Stomach (tissue), 9 donors: Measurements from ENCODE around the gene TBL1XR1. TPM values are rescaled to one million over a fixed set of nuclear protein-coding genes. Genes with fewer than 3 reads are reported as not detected.
"Not testable (repeated sequence)": the region's sequence is repeated elsewhere in the genome, so short reads cannot be mapped to it uniquely, and the experiment has no call there.

ENCODE experiments used
- DNase-seq, 2 donors: peaks; one replicate each; pipeline versions ENCODE4 v3.0.0 to v3.0.0-alpha.2; 2013 to 2019
- H3K27ac ChIP-seq, 5 donors: fragments of 200-600 bp in 4 of 5; sonication (generic) in 4 of 5; one replicate each; pipeline ENCODE4 v1.5.1; 2013 to 2019; ENCODE audit warnings: mild to moderate bottlenecking in 1 of 5, moderate library complexity in 1 of 5
- H3K27me3 ChIP-seq, 3 donors: fragments of 200-600 bp; sonication (generic); one replicate each; pipeline ENCODE4 v1.5.1; 2017 to 2019; ENCODE audit warnings: mixed run types in 1 of 3
- H3K36me3 ChIP-seq, 4 donors: fragments of 200-600 bp; sonication (generic); 1 replicate in 3 of 4; 2 replicates in 1 of 4; pipeline ENCODE4 v1.5.1; 2016 to 2019
- H3K4me1 ChIP-seq, 4 donors: fragments of 200-600 bp; sonication (generic); one replicate each; pipeline ENCODE4 v1.5.1; 2016 to 2019
- H3K4me3 ChIP-seq, 4 donors: fragments of 200-600 bp; sonication (generic) in 3 of 4; one replicate each; pipeline ENCODE4 v1.5.1; 2016 to 2019; ENCODE audit warnings: mild to moderate bottlenecking in 1 of 4
- H3K9me3 ChIP-seq, 4 donors: fragments of 200-600 bp; sonication (generic); one replicate each; pipeline ENCODE4 v1.5.1; 2016 to 2019
- CTCF ChIP-seq, 7 experiments: fragments of 450-650 bp in 4 of 7; fragments of 200-600 bp in 3 of 7; sonication (generic) in 3 of 7; IDR thresholded peaks; one replicate each; pipeline ENCODE4 v1.5.1; 2016 to 2019; ENCODE audit warnings: antibody characterized with exemption in 7 of 7, control low read depth in 2 of 7, mild to moderate bottlenecking in 1 of 7
- EP300 ChIP-seq: sonication (generic); formaldehyde crosslinking; IDR thresholded peaks from one replicate; pipeline ENCODE4 v1.6.1; 2017; ENCODE audit warnings: antibody characterized with exemption
- POLR2A ChIP-seq, 4 donors: fragments of 450-650 bp; IDR thresholded peaks; one replicate each; pipeline ENCODE4 v1.6.1; 2016; ENCODE audit warnings: antibody characterized with exemption in 4 of 4, control low read depth in 2 of 4, mild to moderate bottlenecking in 1 of 4, moderate library complexity in 1 of 4
- POLR2AphosphoS5 ChIP-seq, 3 donors: sonication (generic); formaldehyde crosslinking; IDR thresholded peaks; one replicate each; pipeline ENCODE4 v1.6.1; 2016; ENCODE audit warnings: antibody characterized with exemption in 3 of 3
- WGBS, 5 donors: extraction: QIAGEN DNeasy Blood & Tissue Kit in 3 of 5; methylation state at CpG; one replicate each; pipeline versions ENCODE4 v1.1.5 to v1.1.7; 2013 to 2018; 5-methylcytosine and 5-hydroxymethylcytosine counted together
- intact Hi-C: fragments of 100-400 bp; cut with DNase I; formaldehyde crosslinking; loops from one replicate; pipeline ENCODE4 v1.15.1; 2023; ENCODE audit warnings: low total_unique reads
- polyA plus RNA-seq, 3 donors: library from polyadenylated mRNA; stranded (reverse); fragments of 200-250 nt; gene quantifications; one replicate each; pipeline ENCODE4 v1.2.3, GENCODE V29; 2013
- total RNA-seq, 5 donors: library from RNA; depleted of rRNA; stranded (reverse); fragments of >200 nt; gene quantifications; one replicate each; pipeline versions ENCODE4 v1.1.0 to v1.2.3, GENCODE V29; 2014 to 2016
- donor health status: healthy with polysubstance abuse.
- donor health status: Bipolar disorder and iron deficiency.
- donor health status: healthy.

TBL1XR1 gene
- total and polyA plus RNA-seq, 8 donors: 11.6 to 217 (median 41.1) TPM

- no peak for TF ChIP-seq POLR2AphosphoS5 (IDR thresholded peaks at IDR 0.05)
- TF ChIP-seq POLR2A (IDR thresholded peaks at IDR 0.05): no peak
- no peak for TF ChIP-seq EP300
- no peak for TF ChIP-seq CTCF (IDR thresholded peaks at IDR 0.05)
- no peak for DNase-seq
- Histone ChIP-seq H3K4me1 (no peaks in the 10 kb centered on the region), H3K9me3 (no peaks in the 10 kb centered on the region), H3K27me3 (no peaks in the 10 kb centered on the region), H3K4me3 (no peak overlapping the region), H3K27ac (no peak overlapping the region), H3K36me3 (peaks cover 0 to 10% (median 8%) of the 10 kb centered on the region in 4 donors)
- 86 to 92% (median 89%) methylated on average over 6 of the region's 6 CpGs for WGBS, 5 donors
- intact Hi-C loops: no loop called here
These were observed 181.4 kb downstream of the TBL1XR1 start for GRCh38 chr3:177015881-177016280.

- intact Hi-C loops: no loop called here
- Histone ChIP-seq H3K9me3 (no peaks in the 10 kb centered on the region), H3K27me3 (no peaks in the 10 kb centered on the region), H3K4me1 (no peaks in the 10 kb centered on the region), H3K27ac (no peak overlapping the region), H3K4me3 (no peak overlapping the region), H3K36me3 (peaks cover 0 to 10% (median 7%) of the 10 kb centered on the region in 4 donors)
- TF ChIP-seq POLR2A (IDR thresholded peaks at IDR 0.05) (no peak), CTCF (IDR thresholded peaks at IDR 0.05) (no peak), EP300 (no peak), POLR2AphosphoS5 (IDR thresholded peaks at IDR 0.05) (no peak)
- DNase-seq: no peak
- WGBS, 5 donors: 80 to 89% (median 87%) methylated on average over 8 of the region's 8 CpGs
These were observed 183.5 kb downstream of the TBL1XR1 start for GRCh38 chr3:177013681-177014280.

- Histone ChIP-seq H3K4me1 (no peaks in the 10 kb centered on the region), H3K27me3 (no peaks in the 10 kb centered on the region), H3K4me3 (no peak overlapping the region), H3K27ac (no peak overlapping the region), H3K36me3 (no peaks in the 10 kb centered on the region), H3K9me3 (peaks cover 7 to 18% (median 11%) of the 10 kb centered on the region in 4 donors)
- DNase-seq: no peak
- intact Hi-C loops: no loop called here
- TF ChIP-seq POLR2AphosphoS5 (IDR thresholded peaks at IDR 0.05): no peak
- TF ChIP-seq CTCF (IDR thresholded peaks at IDR 0.05): no peak
- TF ChIP-seq EP300: no peak
- no peak for TF ChIP-seq POLR2A (IDR thresholded peaks at IDR 0.05)
These were observed 191.4 kb downstream of the TBL1XR1 start for GRCh38 chr3:177005718-177006405.

GRCh38 chr3:177000159-177000558 lies 197.1 kb downstream of the TBL1XR1 start:
- WGBS, 5 donors: 93 to 98% (median 97%) methylated on average over 2 of the region's 2 CpGs

GRCh38 chr3:176995946-176996345 lies 201.3 kb downstream of the TBL1XR1 start:
- intact Hi-C loops: no loop called here
- H3K27ac ChIP-seq: no peak overlapping the region
- no peaks in the 10 kb centered on the region for H3K36me3 ChIP-seq
- 68 to 82% (median 78%) methylated on average over 2 of the region's 2 CpGs for WGBS, 5 donors
- DNase-seq: no peak
- no peaks in the 10 kb centered on the region for H3K4me1 ChIP-seq
- no peak overlapping the region for H3K4me3 ChIP-seq
- TF ChIP-seq CTCF (IDR thresholded peaks at IDR 0.05) (no peak), POLR2A (IDR thresholded peaks at IDR 0.05) (no peak)
- H3K9me3 ChIP-seq: peaks cover 0 to 12% (median 3%) of the 10 kb centered on the region in 4 donors
- no peaks in the 10 kb centered on the region for H3K27me3 ChIP-seq

More at GRCh38 chr3:177000159-177000558, 197.1 kb downstream of the TBL1XR1 start:
- H3K9me3 ChIP-seq, intact Hi-C loops, H3K4me1 ChIP-seq, H3K4me3 ChIP-seq, H3K27me3 ChIP-seq, DNase-seq, H3K36me3 ChIP-seq, H3K27ac ChIP-seq: not testable (repeated sequence)
